B cell (primary cell): ENCODE data around the gene TFAP2E. TPM values are rescaled to one million over a fixed set of nuclear protein-coding genes. Genes with fewer than 3 reads are reported as not detected.

Experiments used
- ATAC-seq: fragments of 200-7000 bp; cut with Tn5 transposase; one replicate; pipeline ENCODE4 v1.10.0; 2021; ENCODE audit warnings: low read depth, mild to moderate bottlenecking, moderate number of reproducible peaks, moderate library complexity
- CTCF ChIA-PET: fragments of 350-600 bp; sonication (Branson Sonifier 250); formaldehyde crosslinking; loops from one replicate; lab custom pipeline; 2021; ENCODE audit warnings: antibody characterized with exemption, inconsistent platforms; lab: Charles Lee
- POLR2A ChIA-PET: fragments of 350-600 bp; sonication (Branson Sonifier 250); formaldehyde crosslinking; loops from one replicate; lab custom pipeline; 2021; ENCODE audit warnings: antibody characterized with exemption; lab: Charles Lee
- DNase-seq: peaks from one replicate; pipeline ENCODE4 v3.0.0; 2013
- H2AFZ ChIP-seq: 2 replicates; pipeline ENCODE4 v1.6.1; 2012; ENCODE audit warnings: mild to moderate bottlenecking, low read depth, low read length; ENCODE audit not compliant: insufficient read depth, poor library complexity, severe bottlenecking
- H3K27ac ChIP-seq, 2 donors: 1 replicate in 1 of 2; 2 replicates in 1 of 2; pipeline ENCODE4 v1.5.1; 2012 to 2013; ENCODE audit warnings: low read length in 2 of 2, mild to moderate bottlenecking in 2 of 2, moderate library complexity in 1 of 2
- H3K27me3 ChIP-seq, 4 experiments: fragments of 200-600 bp in 1 of 4; sonication (generic) in 1 of 4; replicated peaks in 1 of 4; 1 replicate in 2 of 4; 2 replicates in 2 of 4; pipeline versions ENCODE4 v1.6.1 to v1.7.0; 2013 to 2016; ENCODE audit warnings: low read length in 3 of 4, mild to moderate bottlenecking in 2 of 4, mixed read lengths in 1 of 4, moderate library complexity in 1 of 4; ENCODE audit not compliant: insufficient read depth in 4 of 4, control insufficient read depth in 3 of 4; ENCODE audit errors: control extremely low read depth in 1 of 4
- H3K36me3 ChIP-seq, 2 experiments: replicated peaks in 1 of 2; 1 replicate in 1 of 2; 2 replicates in 1 of 2; pipeline versions ENCODE4 v1.6.1 to v1.7.1; 2013; ENCODE audit warnings: low read length in 1 of 2; ENCODE audit not compliant: insufficient read depth in 2 of 2, control insufficient read depth in 1 of 2; ENCODE audit errors: control extremely low read depth in 1 of 2, extremely low read depth in 1 of 2
- H3K4me1 ChIP-seq, 2 donors: fragments of 200-600 bp in 1 of 2; sonication (generic) in 1 of 2; 1 replicate in 1 of 2; 2 replicates in 1 of 2; pipeline versions ENCODE4 v1.5.1 to v1.6.1; 2013 to 2017; ENCODE audit warnings: low read length in 2 of 2; ENCODE audit not compliant: control insufficient read depth in 2 of 2, insufficient read depth in 2 of 2
- H3K4me2 ChIP-seq: replicated peaks from 2 replicates; pipeline ENCODE3; 2012; ENCODE audit warnings: mild to moderate bottlenecking, low read depth, low read length; ENCODE audit not compliant: poor library complexity, severe bottlenecking
- H3K4me3 ChIP-seq, 5 experiments: fragments of 200-600 bp in 1 of 5; sonication (generic) in 1 of 5; 1 replicate in 3 of 5; 2 replicates in 2 of 5; pipeline versions ENCODE4 v1.5.1 to v1.7.0; 2011 to 2016; ENCODE audit warnings: low read length in 4 of 5, mild to moderate bottlenecking in 4 of 5, low read depth in 2 of 5, control low read depth in 1 of 5, moderate library complexity in 1 of 5; ENCODE audit not compliant: insufficient read depth in 1 of 5; ENCODE audit errors: control extremely low read depth in 1 of 5, extremely low read depth in 1 of 5
- H3K79me2 ChIP-seq: fragments of 200-600 bp; sonication (generic); one replicate; pipeline ENCODE4 v1.6.0; 2016; ENCODE audit warnings: low read length; ENCODE audit not compliant: control insufficient read depth, insufficient read depth
- H3K9ac ChIP-seq: fragments of 200-600 bp; sonication (generic); 2 replicates; pipeline ENCODE4 v1.6.1; 2017; ENCODE audit warnings: mild to moderate bottlenecking, low read length, moderate library complexity
- H3K9me3 ChIP-seq, 3 donors: one replicate each; pipeline versions ENCODE4 v1.6.1 to v1.7.1; 2013; ENCODE audit warnings: low read length in 2 of 3; ENCODE audit not compliant: control insufficient read depth in 2 of 3, insufficient read depth in 1 of 3; ENCODE audit errors: control extremely low read depth in 1 of 3
- H4K20me1 ChIP-seq: 2 replicates; pipeline ENCODE4 v1.6.0; 2012; ENCODE audit warnings: mild to moderate bottlenecking, low read length; ENCODE audit not compliant: insufficient read depth, control insufficient read depth, poor library complexity, severe bottlenecking
- H3K27ac Mint-ChIP-seq: one replicate; pipeline ENCODE4 v1.8.0; 2021; ENCODE audit warnings: mixed read lengths
- H3K27me3 Mint-ChIP-seq: one replicate; pipeline ENCODE4 v1.8.0; 2021; ENCODE audit warnings: mixed read lengths
- H3K4me1 Mint-ChIP-seq: one replicate; pipeline ENCODE4 v1.8.0; 2021; ENCODE audit warnings: mixed read lengths
- H3K4me3 Mint-ChIP-seq: one replicate; pipeline ENCODE4 v1.8.0; 2021; ENCODE audit warnings: mixed read lengths
- H3K9me3 Mint-ChIP-seq: one replicate; pipeline ENCODE4 v1.8.0; 2022; ENCODE audit warnings: mixed read lengths; ENCODE audit not compliant: insufficient read depth
- EZH2 ChIP-seq: IDR thresholded peaks from 2 replicates; pipeline ENCODE4 v1.6.1; 2012; ENCODE audit warnings: borderline replicate concordance, low read depth, mild to moderate bottlenecking, moderate library complexity, low read length; ENCODE audit not compliant: insufficient read depth, poor library complexity, severe bottlenecking
- WGBS: methylation state at CpG from one replicate; pipeline ENCODE4 v1.1.5; 2013; ENCODE audit warnings: missing lambda C conversion rate; ENCODE audit not compliant: insufficient coverage; 5-methylcytosine and 5-hydroxymethylcytosine counted together
- intact Hi-C: fragments of 100-400 bp; cut with micrococcal nuclease; formaldehyde crosslinking; loops from one replicate; pipeline ENCODE4 v1.10.0; 2022
- polyA plus RNA-seq: library from polyadenylated mRNA; depleted of rRNA; stranded (reverse); fragments of >200 nt; gene quantifications from 2 replicates; pipeline ENCODE4 v1.2.3, GENCODE V29; 2012
- total RNA-seq, 2 donors: library from RNA; stranded (reverse); fragments of 120-200 nt in 1 of 2; gene quantifications; 1 replicate in 1 of 2; 2 replicates in 1 of 2; pipeline versions ENCODE4 v1.2.3 to v1.2.4, GENCODE V29; 2013 to 2022
- TF ChIP-seq, protein P1 (sequence below): fragments of 200-600 bp; IDR thresholded peaks from one replicate; pipeline ENCODE4 v1.8.0; 2022; ENCODE audit warnings: antibody characterized with exemption, mild to moderate bottlenecking

The TFAP2E gene
- total and polyA plus RNA-seq, 2 donors (not counting 1 experiment from before 2014, with no cell fraction given) = 2.3 to 4.5 TPM

DNA sequence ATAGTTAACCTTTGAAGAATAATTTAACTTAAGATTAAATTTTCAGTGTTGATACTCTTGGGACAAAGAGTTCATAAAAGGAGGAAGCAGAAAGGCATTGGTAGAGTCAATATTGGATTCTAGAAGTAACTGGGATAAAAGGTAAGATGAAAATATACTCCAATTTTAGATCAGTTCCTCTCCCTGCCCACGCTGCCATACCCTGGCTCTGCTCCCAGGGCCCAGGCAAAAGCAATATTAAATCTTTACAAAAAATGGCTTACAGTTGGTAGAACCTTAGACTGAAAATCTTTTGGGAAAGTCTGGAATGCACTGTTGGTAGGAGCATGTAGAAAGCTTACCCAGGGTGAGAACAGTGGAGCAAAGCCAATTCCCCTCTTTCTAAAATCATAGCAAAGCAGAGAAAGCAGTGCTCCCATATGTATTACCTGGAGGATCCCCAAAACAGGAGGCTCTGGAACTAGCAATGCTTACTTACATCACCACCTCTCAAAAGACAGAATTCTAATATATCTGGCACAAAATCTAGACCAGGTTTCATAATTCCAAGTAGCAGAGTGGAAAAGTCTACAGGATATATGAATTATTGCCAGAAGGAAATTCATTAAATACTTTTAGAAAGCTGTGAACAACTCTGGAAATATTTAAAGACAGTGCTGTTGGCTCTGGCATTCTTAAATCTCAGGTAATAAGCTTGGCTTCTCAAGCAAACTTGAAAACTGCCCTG lies 40.5 kb upstream of the TFAP2E start:
- no peak overlapping the region for H3K4me3 Mint-ChIP-seq
- H3K27ac Mint-ChIP-seq = no peak overlapping the region

DNA sequence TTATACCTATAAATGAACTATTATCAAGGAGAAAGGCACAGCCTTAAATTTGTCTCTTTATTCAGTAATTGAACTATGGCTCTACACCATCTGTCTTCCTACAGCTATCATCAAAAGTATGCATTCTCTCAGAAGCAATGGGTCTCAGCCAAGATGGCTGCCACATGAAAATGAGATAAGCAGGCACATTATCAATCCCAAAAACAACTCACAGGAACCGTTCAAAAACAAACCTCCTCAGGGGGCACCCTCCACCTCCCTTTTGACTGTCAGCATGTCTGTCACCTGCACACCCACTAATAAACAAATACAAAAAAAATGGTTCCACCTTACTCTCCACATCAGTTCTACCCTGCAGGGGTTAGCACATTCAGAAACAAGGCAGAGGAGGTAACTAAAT lies 39.5 kb upstream of the TFAP2E start:
- Mint-ChIP-seq H3K4me3 (no peak overlapping the region), H3K27me3 (no peaks in the 10 kb centered on the region), H3K4me1 (peaks cover 10% of the 10 kb centered on the region), H3K9me3 (peaks cover 8% of the 10 kb centered on the region), H3K27ac (no peak overlapping the region)
- no peak overlapping the region for H3K9ac ChIP-seq
- intact Hi-C loops = no loop called here
- no peak overlapping the region for H3K4me3 ChIP-seq
- TF ChIP-seq EZH2 = no peak
- TF ChIP-seq, protein P1, sequence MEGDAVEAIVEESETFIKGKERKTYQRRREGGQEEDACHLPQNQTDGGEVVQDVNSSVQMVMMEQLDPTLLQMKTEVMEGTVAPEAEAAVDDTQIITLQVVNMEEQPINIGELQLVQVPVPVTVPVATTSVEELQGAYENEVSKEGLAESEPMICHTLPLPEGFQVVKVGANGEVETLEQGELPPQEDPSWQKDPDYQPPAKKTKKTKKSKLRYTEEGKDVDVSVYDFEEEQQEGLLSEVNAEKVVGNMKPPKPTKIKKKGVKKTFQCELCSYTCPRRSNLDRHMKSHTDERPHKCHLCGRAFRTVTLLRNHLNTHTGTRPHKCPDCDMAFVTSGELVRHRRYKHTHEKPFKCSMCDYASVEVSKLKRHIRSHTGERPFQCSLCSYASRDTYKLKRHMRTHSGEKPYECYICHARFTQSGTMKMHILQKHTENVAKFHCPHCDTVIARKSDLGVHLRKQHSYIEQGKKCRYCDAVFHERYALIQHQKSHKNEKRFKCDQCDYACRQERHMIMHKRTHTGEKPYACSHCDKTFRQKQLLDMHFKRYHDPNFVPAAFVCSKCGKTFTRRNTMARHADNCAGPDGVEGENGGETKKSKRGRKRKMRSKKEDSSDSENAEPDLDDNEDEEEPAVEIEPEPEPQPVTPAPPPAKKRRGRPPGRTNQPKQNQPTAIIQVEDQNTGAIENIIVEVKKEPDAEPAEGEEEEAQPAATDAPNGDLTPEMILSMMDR = no peak
- DNase-seq (no peak), ATAC-seq (no peak)
- no peak overlapping the region for H2AFZ ChIP-seq
- peaks cover 4 to 13% (median 11%) of the 10 kb centered on the region in 3 donors for H3K9me3 ChIP-seq
- CTCF ChIA-PET = interaction anchor here (0.9 kb wide), 1 partner anchor 10 kb away, joined by 3 read pairs; no protein-coding TSS in a partner anchor
- 100% methylated on average over 1 of the region's 1 CpG for WGBS
- H3K4me2 ChIP-seq = no peak overlapping the region
- H3K4me1 ChIP-seq = no peaks in the 10 kb centered on the region
- H3K36me3 ChIP-seq = peaks cover 0 to 14% of the 10 kb centered on the region in 2 experiments
- peaks cover 16% of the 10 kb centered on the region for H4K20me1 ChIP-seq
- H3K27ac ChIP-seq = no peak overlapping the region
- POLR2A ChIA-PET = interaction anchor here (0.6 kb wide), 1 partner anchor 164 kb away, joined by 4 read pairs; no protein-coding TSS in a partner anchor
- H3K79me2 ChIP-seq = peaks cover 51% of the 10 kb centered on the region
- no peaks in the 10 kb centered on the region for H3K27me3 ChIP-seq

More for the DNA sequence above, 40.5 kb upstream of the TFAP2E start:
- no peak for DNase-seq
- ATAC-seq = no peak
- intact Hi-C loops = no loop called here
- H3K9ac ChIP-seq = no peak overlapping the region
- peaks cover 16% of the 10 kb centered on the region for H4K20me1 ChIP-seq
- ChIA-PET CTCF (interaction anchor here (0.9 kb wide), 1 partner anchor 9 kb away, joined by 3 read pairs; no protein-coding TSS in a partner anchor), POLR2A (no interaction called here)
- no peak overlapping the region for H3K27ac ChIP-seq
- H3K4me3 ChIP-seq = no peak overlapping the region
- Mint-ChIP-seq H3K27me3 (no peaks in the 10 kb centered on the region), H3K9me3 (peaks cover 10% of the 10 kb centered on the region), H3K4me1 (peaks cover 6% of the 10 kb centered on the region)
- no CpG with 5 or more reads among the region's 1 CpG for WGBS
- no peaks in the 10 kb centered on the region for H3K4me1 ChIP-seq
- TF ChIP-seq EZH2 = no peak
- TF ChIP-seq, protein P1 = no peak
- H3K4me2 ChIP-seq = no peak overlapping the region
- no peaks in the 10 kb centered on the region for H3K27me3 ChIP-seq
- H3K9me3 ChIP-seq = peaks cover 4 to 13% (median 11%) of the 10 kb centered on the region in 3 donors
- H3K79me2 ChIP-seq = peaks cover 42% of the 10 kb centered on the region
- H3K36me3 ChIP-seq = peaks cover 0 to 14% of the 10 kb centered on the region in 2 experiments
- no peak overlapping the region for H2AFZ ChIP-seq
